ENCODE data around the gene TSPYL6. TPM values are rescaled to one million over a fixed set of nuclear protein-coding genes. Genes with fewer than 3 reads are reported as not detected.

Gene TSPYL6
- total and polyA plus RNA-seq, 2 of the 8 experiments (the other 6 are each of a cell fraction or from before 2014, with no cell fraction given), result not detected

DNA sequence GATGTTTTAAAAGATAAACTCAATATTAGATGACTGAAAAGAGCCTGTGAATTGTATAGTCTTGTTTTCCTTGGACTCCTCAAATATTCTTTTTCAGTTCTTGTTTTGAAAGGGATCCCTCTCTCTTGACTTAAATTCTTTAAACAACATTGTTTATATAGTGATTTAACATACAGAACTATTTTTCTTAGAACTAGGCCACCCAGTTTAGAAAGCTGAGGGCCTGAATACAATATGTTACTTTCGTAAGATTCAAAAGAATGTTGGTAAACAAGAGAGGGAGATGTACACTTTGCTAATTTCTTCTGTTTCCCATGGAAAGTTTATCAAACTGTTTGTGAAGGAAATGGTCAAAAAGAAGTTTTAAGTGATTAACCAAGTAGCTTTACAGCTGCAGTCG is 5.5 kb upstream of the TSPYL6 start:
- no peak overlapping the region for H3K9ac ChIP-seq (replicated peaks in 1 of 4; ENCODE audit: extremely low read depth in 1 of 4, low read depth in 3 of 4, low read length in 3 of 4)
- no peak overlapping the region for H3K56ac ChIP-seq (replicated peaks; ENCODE audit: insufficient read length, low read depth, low read length)
- no peak overlapping the region for H2AFZ ChIP-seq (ENCODE audit: low read length)
- H2BK5ac ChIP-seq (ENCODE audit: low read depth, low read length), result no peak overlapping the region
- FAIRE-seq (no peak), DNase-seq (ENCODE audit: low read depth in 1 of 2, low spot score in 2 of 2) (no peak)
- H3K36me3 ChIP-seq (ENCODE audit: control insufficient read depth in 2 of 4, insufficient read depth in 4 of 4, low read length in 3 of 4), result no peaks in the 10 kb centered on the region
- no peak overlapping the region for H2BK20ac ChIP-seq (ENCODE audit: low read length)
- H4K8ac ChIP-seq (ENCODE audit: extremely low read depth, insufficient read depth, low read length), result no peak overlapping the region
- CTCF ChIA-PET (ENCODE audit: partially characterized antibody), result no interaction called here
- no peaks in the 10 kb centered on the region for H4K20me1 ChIP-seq (replicated peaks in 1 of 2; ENCODE audit: control insufficient read depth in 1 of 2, insufficient read depth in 2 of 2, low read length in 2 of 2)
- H3K27me3 ChIP-seq (replicated peaks in 1 of 4; ENCODE audit: control insufficient read depth in 3 of 4, extremely low read depth in 1 of 4, insufficient read depth in 3 of 4, low read length in 3 of 4), result no peaks in the 10 kb centered on the region
- no peak overlapping the region for H3K27ac ChIP-seq (ENCODE audit: low read depth, low read length)
- H3K23ac ChIP-seq (ENCODE audit: insufficient read length), result no peak overlapping the region
- H3K79me2 ChIP-seq (ENCODE audit: control insufficient read depth in 1 of 2, insufficient read depth in 2 of 2, low read length in 2 of 2), result no peaks in the 10 kb centered on the region
- H3K4me3 ChIP-seq (ENCODE audit: extremely low read depth in 1 of 4, insufficient read depth in 2 of 4, low read depth in 3 of 4, low read length in 4 of 4), result no peak overlapping the region
- TF ChIP-seq KDM1A (IDR thresholded peaks at IDR 0.05; ENCODE audit: borderline replicate concordance, low read length) (no peak), CTBP2 (IDR thresholded peaks at IDR 0.05; ENCODE audit: borderline replicate concordance, insufficient read depth, insufficient read length, low read length) (no peak), SP2 (IDR thresholded peaks at IDR 0.05; ENCODE audit: low read length) (no peak), BRCA1 (IDR thresholded peaks at IDR 0.05; ENCODE audit: low read depth, low read length) (no peak), SUZ12 (IDR thresholded peaks at IDR 0.05; ENCODE audit: low read length) (no peak), EZH2 (IDR thresholded peaks at IDR 0.05; ENCODE audit: low read depth, low read length, severe bottlenecking) (no peak), MAFK (IDR thresholded peaks at IDR 0.05; ENCODE audit: low read depth, low read length) (no peak), KDM4A (IDR thresholded peaks at IDR 0.05; ENCODE audit: low read depth, low read length, severe bottlenecking) (no peak), TEAD4 (IDR thresholded peaks at IDR 0.05; ENCODE audit: low read depth, low read length) (no peak), SIN3A (conservative IDR thresholded peaks at IDR 0.05 in 1 of 2, IDR thresholded peaks at IDR 0.05 in 1 of 2; ENCODE audit: low read depth in 1 of 2, low read length in 2 of 2) (no peak), JUN (IDR thresholded peaks at IDR 0.05; ENCODE audit: low read depth, low read length) (no peak), EGR1 (IDR thresholded peaks at IDR 0.05; ENCODE audit: borderline replicate concordance, low read depth, low read length) (no peak), SAP30 (IDR thresholded peaks at IDR 0.05; ENCODE audit: insufficient read depth, insufficient replicate concordance, low read length) (no peak)
- TF ChIP-seq, protein P1, sequence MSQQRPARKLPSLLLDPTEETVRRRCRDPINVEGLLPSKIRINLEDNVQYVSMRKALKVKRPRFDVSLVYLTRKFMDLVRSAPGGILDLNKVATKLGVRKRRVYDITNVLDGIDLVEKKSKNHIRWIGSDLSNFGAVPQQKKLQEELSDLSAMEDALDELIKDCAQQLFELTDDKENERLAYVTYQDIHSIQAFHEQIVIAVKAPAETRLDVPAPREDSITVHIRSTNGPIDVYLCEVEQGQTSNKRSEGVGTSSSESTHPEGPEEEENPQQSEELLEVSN (IDR thresholded peaks at IDR 0.05), result no peak
- H3K14ac ChIP-seq (ENCODE audit: insufficient read length), result no peak overlapping the region
- H3K79me1 ChIP-seq (ENCODE audit: low read depth, low read length), result no peaks in the 10 kb centered on the region
- H4K5ac ChIP-seq (ENCODE audit: insufficient read length, low read depth, low read length), result no peak overlapping the region
- H3K18ac ChIP-seq (ENCODE audit: extremely low read depth, low read length), result no peak overlapping the region
- no peak overlapping the region for H2AK5ac ChIP-seq (ENCODE audit: low read depth, low read length)
- no peak overlapping the region for H2BK12ac ChIP-seq (ENCODE audit: low read depth, low read length)
- no peaks in the 10 kb centered on the region; the same call in 1 of the 2 replicates for H3K23me2 ChIP-seq (ENCODE audit: low read depth, low read length)
- H3K4me1 ChIP-seq (replicated peaks in 1 of 4; ENCODE audit: control insufficient read depth in 3 of 4, insufficient read depth in 4 of 4, low read length in 3 of 4), result no peaks in the 10 kb centered on the region
- no peak overlapping the region for H2BK120ac ChIP-seq (replicated peaks; ENCODE audit: low read depth, low read length)
- H3K4ac ChIP-seq (replicated peaks; ENCODE audit: insufficient read length, low read depth, low read length), result no peak overlapping the region
- H2BK15ac ChIP-seq (ENCODE audit: low read length), result no peak overlapping the region
- H3K4me2 ChIP-seq (ENCODE audit: insufficient read depth in 1 of 2, low read depth in 2 of 2, low read length in 2 of 2), result no peak overlapping the region
- 73% methylated on average over 2 of the region's 2 CpGs; no CpG with 5 or more reads in 1 of the 2 experiments for WGBS, 2 experiments (ENCODE audit: extremely low coverage in 1 of 2, insufficient coverage in 1 of 2, insufficient read length in 1 of 2, insufficient replicate concordance in 2 of 2, low coverage in 1 of 2, low lambda C conversion rate in 2 of 2, missing lambda C conversion rate in 1 of 2)
- POLR2A ChIA-PET (ENCODE audit: partially characterized antibody), result no interaction called here
- H4K91ac ChIP-seq (replicated peaks; ENCODE audit: insufficient read length, low read length), result no peak overlapping the region
- H3K9me3 ChIP-seq (ENCODE audit: insufficient read depth in 2 of 2, low read depth in 1 of 2, low read length in 1 of 2), result peaks cover 0 to 3% of the 10 kb centered on the region in 2 experiments; a peak in 1 of 4 replicates

Data from H1 (cell line).